ENCODE results near the gene HMCN1. TPM values are rescaled to one million over a fixed set of nuclear protein-coding genes. Genes with fewer than 3 reads are reported as not detected.

HMCN1 gene
- total RNA-seq, 2 donors from 2014 or later, result 6.5 to 7.4 TPM

GRCh38 chr1:186054932-186055331, 320.7 kb downstream of the HMCN1 start:
- H3K36me3 Mint-ChIP-seq (ENCODE audit: low read depth), result no peaks in the 10 kb centered on the region
- Histone ChIP-seq H3K4me3 (ENCODE audit: low read length) (no peak overlapping the region), H3K36me3 (ENCODE audit: control insufficient read depth, insufficient read depth, low read length) (no peaks in the 10 kb centered on the region), H3K27me3 (ENCODE audit: control insufficient read depth, insufficient read depth, low read length, poor library complexity, severe bottlenecking) (no peaks in the 10 kb centered on the region), H3K27ac (ENCODE audit: low read depth, low read length) (no peak overlapping the region), H3K9ac (ENCODE audit: extremely low read depth, low read length, poor library complexity, severe bottlenecking) (no peak overlapping the region), H3K4me1 (ENCODE audit: control insufficient read depth, insufficient read depth, low read length) (no peaks in the 10 kb centered on the region), H3K9me3 (ENCODE audit: control insufficient read depth, low read length) (no peaks in the 10 kb centered on the region)
- 100% methylated on average over 1 of the region's 2 CpGs; no CpG with 5 or more reads in 1 of the 2 experiments for WGBS, 2 experiments (ENCODE audit: insufficient coverage in 1 of 2, insufficient read length in 1 of 2)
- no peak overlapping the region for H3K27ac Mint-ChIP-seq
- DNase-seq, result no peak
- no peaks in the 10 kb centered on the region for H3K9me3 Mint-ChIP-seq
- no peak overlapping the region for H3K4me3 Mint-ChIP-seq
- TF ChIP-seq CTCF (conservative IDR thresholded peaks at IDR 0.05), result no peak
- H3K4me1 Mint-ChIP-seq, result no peaks in the 10 kb centered on the region
- H3K27me3 Mint-ChIP-seq (ENCODE audit: insufficient read depth), result no peaks in the 10 kb centered on the region

- H3K4me3 ChIP-seq (ENCODE audit: low read length), result no peak overlapping the region
- H3K36me3 ChIP-seq (ENCODE audit: control insufficient read depth, insufficient read depth, low read length), result no peaks in the 10 kb centered on the region
- H3K9me3 Mint-ChIP-seq, result no peaks in the 10 kb centered on the region
- no peaks in the 10 kb centered on the region for H3K36me3 Mint-ChIP-seq (ENCODE audit: low read depth)
- H3K9ac ChIP-seq (ENCODE audit: extremely low read depth, low read length, poor library complexity, severe bottlenecking), result no peak overlapping the region
- DNase-seq, result no peak
- H3K9me3 ChIP-seq (ENCODE audit: control insufficient read depth, low read length), result no peaks in the 10 kb centered on the region
- no peaks in the 10 kb centered on the region for H3K4me1 Mint-ChIP-seq
- no peaks in the 10 kb centered on the region for H3K4me1 ChIP-seq (ENCODE audit: control insufficient read depth, insufficient read depth, low read length)
- H3K27me3 ChIP-seq (ENCODE audit: control insufficient read depth, insufficient read depth, low read length, poor library complexity, severe bottlenecking), result no peaks in the 10 kb centered on the region
- no peak overlapping the region for H3K27ac ChIP-seq (ENCODE audit: low read depth, low read length)
- no peak for TF ChIP-seq CTCF (conservative IDR thresholded peaks at IDR 0.05)
- no peak overlapping the region for H3K4me3 Mint-ChIP-seq
- no peaks in the 10 kb centered on the region for H3K27me3 Mint-ChIP-seq (ENCODE audit: insufficient read depth)
- no peak overlapping the region for H3K27ac Mint-ChIP-seq
- 71 to 77% methylated on average over 1 to 2 of the region's 2 CpGs for WGBS, 2 experiments (ENCODE audit: insufficient coverage in 1 of 2, insufficient read length in 1 of 2)
Observed at GRCh38 chr1:186055846-186056245, 321.7 kb downstream of the HMCN1 start.

GRCh38 chr1:186057086-186057485, 322.9 kb downstream of the HMCN1 start:
- Histone ChIP-seq H3K4me1 (ENCODE audit: control insufficient read depth, insufficient read depth, low read length) (no peaks in the 10 kb centered on the region), H3K27me3 (ENCODE audit: control insufficient read depth, insufficient read depth, low read length, poor library complexity, severe bottlenecking) (no peaks in the 10 kb centered on the region), H3K4me3 (ENCODE audit: low read length) (no peak overlapping the region), H3K9me3 (ENCODE audit: control insufficient read depth, low read length) (no peaks in the 10 kb centered on the region), H3K9ac (ENCODE audit: extremely low read depth, low read length, poor library complexity, severe bottlenecking) (no peak overlapping the region), H3K36me3 (ENCODE audit: control insufficient read depth, insufficient read depth, low read length) (no peaks in the 10 kb centered on the region), H3K27ac (ENCODE audit: low read depth, low read length) (no peak overlapping the region)
- Mint-ChIP-seq H3K4me1 (no peaks in the 10 kb centered on the region), H3K27me3 (ENCODE audit: insufficient read depth) (no peaks in the 10 kb centered on the region), H3K27ac (no peak overlapping the region), H3K4me3 (no peak overlapping the region), H3K36me3 (ENCODE audit: low read depth) (no peaks in the 10 kb centered on the region), H3K9me3 (no peaks in the 10 kb centered on the region)
- WGBS, 2 experiments (ENCODE audit: insufficient coverage in 1 of 2, insufficient read length in 1 of 2), result no CpG with 5 or more reads among the region's 1 CpG
- no peak for DNase-seq
- TF ChIP-seq CTCF (conservative IDR thresholded peaks at IDR 0.05), result no peak

Measured in endodermal cell (in vitro differentiated cells).